Daoy (cell line): ENCODE data around the gene CLIC5. TPM values are rescaled to one million over a fixed set of nuclear protein-coding genes. Genes with fewer than 3 reads are reported as not detected.

ENCODE experiments used
- DNase-seq: peaks from one replicate; pipeline ENCODE4 v3.0.0-alpha.2; 2015; ENCODE audit warnings: low read depth
- total RNA-seq: library from RNA; depleted of rRNA; stranded (reverse); fragments of >200 nt; shearing (Covaris generic); gene quantifications from 2 replicates; pipeline ENCODE4 v1.2.3, GENCODE V29; 2014; rRNA removed

The CLIC5 gene
- total RNA-seq, 1 experiment from 2014 or later: 0.11 TPM

DNA sequence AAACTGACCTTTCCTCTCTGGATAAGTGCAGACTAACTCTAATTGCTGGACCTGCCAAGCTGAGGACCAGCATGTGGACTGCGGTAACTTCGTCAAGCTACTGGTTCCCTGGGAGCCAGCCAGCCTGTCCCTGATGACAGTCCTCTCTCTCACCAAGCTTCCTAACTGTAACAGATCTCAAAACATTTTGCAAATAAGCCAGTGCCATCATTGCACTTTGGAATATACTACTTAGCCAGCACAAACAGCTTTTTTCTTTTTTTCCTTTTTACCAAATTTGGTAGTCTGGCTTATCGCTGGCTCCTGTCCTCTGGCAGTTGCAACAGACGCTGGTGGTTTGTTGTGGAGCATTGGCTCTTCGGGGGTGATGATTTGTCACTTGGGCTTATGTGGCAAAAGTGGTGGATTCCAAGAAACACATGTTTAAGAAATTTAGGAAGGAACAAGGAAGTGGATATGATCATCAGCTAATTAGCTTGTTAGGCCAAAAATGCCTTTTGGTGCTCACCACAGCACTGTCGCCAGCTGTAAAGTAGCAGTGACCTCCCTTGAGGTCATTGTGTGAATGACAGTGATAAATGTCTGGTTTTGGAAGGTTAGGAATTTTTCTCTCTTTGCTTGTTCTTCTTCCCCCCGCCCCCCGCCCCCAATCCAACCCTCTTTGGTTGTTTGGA is 171.7 kb downstream of the CLIC5 start:
- peak; percentile 10 for DNase-seq

DNA sequence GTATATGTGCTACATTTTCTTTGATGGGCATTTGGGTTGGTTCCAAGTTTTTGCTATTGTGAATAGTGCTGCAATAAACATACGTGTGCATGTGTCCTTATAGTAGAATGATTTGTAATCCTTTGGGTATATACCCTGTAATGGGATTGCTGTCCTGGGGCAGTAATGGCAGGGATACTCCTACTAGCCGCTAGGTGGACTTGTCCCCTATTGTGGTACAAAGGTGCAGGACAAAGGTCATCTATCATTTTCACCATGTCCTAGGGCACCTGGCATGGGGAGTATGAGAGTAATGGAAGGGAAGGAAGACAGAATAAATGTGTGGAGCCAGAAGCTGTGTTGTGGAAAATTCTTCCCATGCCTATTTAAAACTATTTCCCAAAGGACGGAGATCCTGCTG is 174.6 kb downstream of the CLIC5 start:
- no peak for DNase-seq

DNA sequence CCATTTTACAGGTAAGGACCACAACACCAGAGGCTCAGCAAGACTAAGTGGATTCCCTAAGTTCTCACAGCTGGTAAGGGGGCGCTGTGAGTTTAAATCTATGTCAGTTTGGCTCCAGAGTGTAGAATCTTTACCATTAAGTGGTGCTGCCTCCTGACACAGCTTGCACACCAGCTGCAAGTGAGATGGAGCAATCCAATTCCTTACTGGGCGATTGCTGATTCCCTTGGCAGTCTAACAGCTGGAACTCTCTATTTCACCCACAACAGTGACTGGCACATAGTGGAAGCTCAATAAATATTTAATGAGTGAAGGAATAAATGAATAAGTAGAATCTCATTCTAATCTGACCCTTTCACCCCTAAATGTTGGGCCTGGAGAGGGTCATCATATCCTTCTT is 176.7 kb downstream of the CLIC5 start:
- no peak for DNase-seq

DNA sequence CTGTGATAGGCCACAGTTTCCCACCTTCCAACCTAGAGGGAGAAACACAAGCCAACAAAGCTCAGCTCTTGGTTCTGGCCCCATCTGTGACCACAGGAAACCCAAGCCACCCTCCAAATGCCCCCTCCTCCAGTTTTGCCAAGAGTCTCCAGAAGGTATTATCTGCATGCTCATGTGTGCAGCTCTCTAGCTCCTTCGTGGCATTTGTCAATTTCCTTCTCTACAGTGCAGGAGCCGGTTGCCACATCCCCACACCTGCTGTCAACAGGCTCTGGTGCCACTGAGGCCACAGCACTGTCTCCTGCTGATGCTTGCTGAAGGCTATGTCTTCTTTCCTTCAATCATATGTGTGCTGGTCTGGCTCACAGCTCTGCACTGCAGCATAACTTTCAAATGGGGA is 177.2 kb downstream of the CLIC5 start:
- no peak for DNase-seq

DNA sequence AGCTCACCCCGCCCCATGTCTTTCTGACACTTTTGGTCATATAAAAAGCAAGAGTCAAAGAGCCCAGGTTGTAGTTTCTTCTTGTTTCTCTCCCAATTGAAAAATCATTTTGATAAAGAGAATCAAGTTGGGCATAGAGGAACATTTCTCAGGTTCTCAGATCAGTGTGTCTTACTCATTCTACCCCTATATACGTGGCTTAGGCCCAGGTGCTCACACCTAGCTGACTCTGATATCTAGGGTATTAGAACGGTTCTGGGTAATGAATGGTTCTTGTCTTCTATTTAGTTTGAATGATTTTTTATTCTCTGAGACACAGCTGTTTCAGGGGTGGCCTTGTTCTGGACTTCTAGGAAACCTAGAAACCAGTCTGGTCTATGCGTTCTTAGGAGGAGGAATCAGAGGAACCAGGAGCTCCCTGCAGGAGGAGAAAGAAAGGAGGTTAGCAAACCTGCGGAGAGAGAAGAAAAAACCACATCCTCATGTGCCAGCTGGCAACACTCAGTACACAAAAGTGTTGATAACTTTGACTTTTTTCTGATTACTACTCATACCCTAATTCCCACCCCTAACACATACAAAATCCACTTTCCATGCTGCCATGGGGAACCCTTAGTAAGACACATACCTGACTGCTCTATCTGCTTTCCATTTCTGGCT is 178.0 kb downstream of the CLIC5 start:
- no peak for DNase-seq

DNA sequence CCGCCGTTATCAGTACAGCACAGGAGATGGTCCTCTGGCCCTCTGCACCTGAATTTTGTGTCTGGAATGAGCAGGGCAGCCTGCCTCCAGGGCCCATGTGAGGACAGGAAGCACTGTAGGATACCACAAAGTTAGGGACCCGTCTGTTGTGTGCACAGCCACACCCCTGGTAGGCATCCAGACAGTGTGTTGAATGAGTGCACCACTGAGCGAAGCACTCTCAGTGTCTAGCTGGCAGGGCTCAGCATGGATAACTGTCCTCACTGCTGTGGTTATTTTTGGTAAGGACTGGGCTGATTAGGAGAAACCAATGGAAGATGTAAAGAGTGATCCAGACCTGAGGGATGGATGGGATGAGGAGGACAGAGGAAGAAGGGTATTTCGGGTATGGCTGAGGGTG is 178.7 kb downstream of the CLIC5 start:
- DNase-seq: no peak

DNA sequence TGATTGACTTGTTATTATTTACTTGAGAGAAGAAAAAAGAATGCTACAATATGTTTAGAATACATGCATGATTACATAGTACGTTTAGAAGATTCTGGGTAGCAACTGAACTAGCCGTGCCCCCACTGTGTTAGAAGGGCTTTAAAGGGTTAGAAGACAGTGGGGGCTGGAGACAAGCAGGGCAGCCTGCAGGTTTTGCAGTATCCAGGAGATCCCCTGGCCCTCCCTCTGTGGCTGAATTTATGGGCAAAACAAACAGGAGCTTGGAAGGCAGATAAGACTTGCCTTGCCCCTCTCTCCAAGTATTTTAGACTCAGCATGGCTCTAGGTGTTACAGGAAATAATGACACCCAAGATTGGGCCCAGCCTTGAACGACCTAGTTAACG is 179.2 kb downstream of the CLIC5 start:
- no peak for DNase-seq

DNA sequence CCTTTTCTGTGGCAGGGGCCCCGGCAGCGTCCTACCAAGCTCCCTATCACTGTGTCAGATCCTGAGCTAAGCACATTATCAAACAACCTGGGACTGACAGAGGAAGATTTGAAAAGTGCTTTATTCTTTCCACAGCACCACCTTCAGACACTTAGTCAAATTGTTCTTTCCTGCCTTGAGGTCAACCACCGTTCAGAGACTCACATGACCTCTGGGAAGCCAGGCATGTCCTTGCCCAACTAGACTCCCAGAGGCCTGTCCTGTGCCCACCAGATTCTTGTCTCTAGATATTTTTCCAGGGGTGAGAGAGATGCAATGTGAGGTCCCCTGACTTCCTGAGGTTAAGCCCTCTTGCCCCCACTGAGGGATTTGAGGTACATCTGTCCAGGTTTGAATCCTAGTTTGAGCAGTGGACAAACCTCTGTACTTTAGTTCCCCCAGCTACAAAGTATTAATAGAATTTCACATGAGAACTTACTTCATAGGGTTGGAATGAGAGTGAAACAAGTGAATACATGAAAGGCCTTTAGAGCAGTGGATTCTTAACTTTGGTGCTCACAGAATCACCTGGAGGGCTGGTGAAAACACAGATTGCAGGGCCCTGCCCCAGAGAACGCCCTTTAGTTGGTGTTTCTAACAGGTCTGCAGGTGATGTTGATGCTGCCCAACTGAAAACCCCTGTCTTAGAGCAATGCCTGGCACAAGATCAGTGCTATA is 179.8 kb downstream of the CLIC5 start:
- no peak for DNase-seq

DNA sequence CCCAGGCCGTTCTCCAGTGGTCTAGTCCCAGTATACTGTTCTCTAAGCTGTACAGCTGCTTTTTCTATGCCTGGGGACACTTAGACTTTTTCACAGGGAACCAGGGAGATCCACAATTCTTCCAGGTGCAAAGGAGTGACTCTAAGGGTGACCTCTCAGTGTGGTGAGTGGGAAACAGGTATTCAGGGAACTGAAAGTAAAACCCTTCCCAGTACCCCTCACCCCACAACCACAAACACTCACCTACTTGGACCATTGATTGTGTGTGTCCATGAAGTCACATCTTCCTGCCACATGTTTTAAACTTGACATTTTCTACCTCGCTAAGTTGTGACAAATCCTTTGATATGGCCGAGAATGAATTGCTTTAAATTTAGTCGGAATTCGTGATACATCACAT is 183.6 kb downstream of the CLIC5 start:
- DNase-seq: no peak

Other genes with a start within 250 kb of the CLIC5 start
- gene ENPP4, start 114.1 kb upstream of the CLIC5 start, total RNA-seq: 18.7 and 19.6 TPM in 2 replicates
- 1.3 and 2.5 TPM in 2 replicates for gene ENPP5, start 155.1 kb upstream of the CLIC5 start, total RNA-seq